H1 (cell line): ENCODE data around the gene EHBP1.

Experiments
- CHD1 ChIP-seq: IDR thresholded peaks from 2 replicates; pipeline ENCODE4 v1.6.1; 2012; ENCODE audit warnings: low read depth, low read length, improper control_type of control experiment
- CHD2 ChIP-seq: IDR thresholded peaks from 2 replicates; pipeline ENCODE4 v1.6.1; 2012; ENCODE audit warnings: low read length, improper control_type of control experiment
- EP300 ChIP-seq, 2 experiments: IDR thresholded peaks; 1 replicate in 1 of 2; 2 replicates in 1 of 2; pipeline ENCODE4 v1.6.1; 2011 to 2012; ENCODE audit warnings: low read depth in 2 of 2, low read length in 2 of 2, mild to moderate bottlenecking in 2 of 2, borderline replicate concordance in 1 of 2, inconsistent platforms in 1 of 2, moderate library complexity in 1 of 2
- NRF1 ChIP-seq: IDR thresholded peaks from 2 replicates; pipeline ENCODE4 v1.6.1; 2011; ENCODE audit warnings: mild to moderate bottlenecking, low read depth, low read length, improper control_type of control experiment
- POLR2A ChIP-seq, 2 experiments: IDR thresholded peaks; 1 replicate in 1 of 2; 2 replicates in 1 of 2; pipeline ENCODE4 v1.6.1; 2011; ENCODE audit warnings: low read depth in 2 of 2, low read length in 2 of 2, mild to moderate bottlenecking in 2 of 2; ENCODE audit errors: control extremely low read depth in 1 of 2
- POLR2AphosphoS5 ChIP-seq: IDR thresholded peaks from 2 replicates; pipeline ENCODE4 v1.6.1; 2011; ENCODE audit warnings: low read depth, low read length
- SIRT6 ChIP-seq: IDR thresholded peaks from one replicate; pipeline ENCODE4 v1.7.1; 2012; ENCODE audit warnings: low read length, inconsistent platforms
- TF ChIP-seq, protein P1 (sequence below): IDR thresholded peaks from 2 replicates; pipeline ENCODE4 v1.6.1; 2011; ENCODE audit warnings: low read length, improper control_type of control experiment

DNA sequence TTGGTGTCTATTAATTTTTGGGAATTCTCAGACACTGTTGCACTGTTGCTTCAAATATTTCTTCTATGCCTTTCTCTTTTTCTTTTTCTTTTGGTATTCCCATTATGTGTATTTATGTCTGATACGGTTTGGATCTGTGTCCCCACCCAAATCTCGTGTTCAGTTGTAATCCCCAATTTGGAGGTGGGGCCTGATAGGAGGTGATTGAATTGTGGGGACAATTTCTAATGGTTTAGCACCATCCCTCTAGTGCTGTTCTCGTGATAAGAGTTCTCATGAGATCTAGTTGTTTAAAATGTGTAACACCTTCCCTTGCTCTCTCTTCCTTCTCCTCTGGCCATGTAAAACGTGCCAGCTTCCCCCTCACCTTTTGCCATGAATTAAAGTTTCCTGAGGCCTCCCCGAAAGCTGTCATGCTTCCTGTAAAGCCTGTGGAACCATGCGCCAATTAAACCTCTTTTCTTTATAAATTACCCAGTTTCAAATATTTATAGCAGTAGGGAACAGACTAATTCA is 26.8 kb downstream of the EHBP1 start:
- TF ChIP-seq CHD2 (no peak), POLR2A (IDR thresholded peaks at IDR 0.05; ENCODE audit: control extremely low read depth in 1 of 2, low read depth in 2 of 2, low read length in 2 of 2) (no peak), EP300 (IDR thresholded peaks at IDR 0.05; ENCODE audit: borderline replicate concordance in 1 of 2, low read depth in 2 of 2, low read length in 2 of 2) (no peak), CHD1 (no peak), POLR2AphosphoS5 (no peak), SIRT6 (no peak), NRF1 (no peak)
- TF ChIP-seq, protein P1, sequence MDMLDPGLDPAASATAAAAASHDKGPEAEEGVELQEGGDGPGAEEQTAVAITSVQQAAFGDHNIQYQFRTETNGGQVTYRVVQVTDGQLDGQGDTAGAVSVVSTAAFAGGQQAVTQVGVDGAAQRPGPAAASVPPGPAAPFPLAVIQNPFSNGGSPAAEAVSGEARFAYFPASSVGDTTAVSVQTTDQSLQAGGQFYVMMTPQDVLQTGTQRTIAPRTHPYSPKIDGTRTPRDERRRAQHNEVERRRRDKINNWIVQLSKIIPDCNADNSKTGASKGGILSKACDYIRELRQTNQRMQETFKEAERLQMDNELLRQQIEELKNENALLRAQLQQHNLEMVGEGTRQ: no peak
